GM18858 (cell line): ENCODE data around the gene NUP153.
A peak's percentile ranks its signal among the peaks of the same experiment; 100 is the strongest.
"Not testable (repeated sequence)": the region's sequence is repeated elsewhere in the genome, so short reads cannot be mapped to it uniquely, and the experiment has no call there.

Experiments used
- ATAC-seq: cut with Tn5 transposase; IDR thresholded peaks from one replicate; pipeline ENCODE4 v1.9.1; 2021; ENCODE audit not compliant: unreplicated experiment

Gene NUP153

DNA sequence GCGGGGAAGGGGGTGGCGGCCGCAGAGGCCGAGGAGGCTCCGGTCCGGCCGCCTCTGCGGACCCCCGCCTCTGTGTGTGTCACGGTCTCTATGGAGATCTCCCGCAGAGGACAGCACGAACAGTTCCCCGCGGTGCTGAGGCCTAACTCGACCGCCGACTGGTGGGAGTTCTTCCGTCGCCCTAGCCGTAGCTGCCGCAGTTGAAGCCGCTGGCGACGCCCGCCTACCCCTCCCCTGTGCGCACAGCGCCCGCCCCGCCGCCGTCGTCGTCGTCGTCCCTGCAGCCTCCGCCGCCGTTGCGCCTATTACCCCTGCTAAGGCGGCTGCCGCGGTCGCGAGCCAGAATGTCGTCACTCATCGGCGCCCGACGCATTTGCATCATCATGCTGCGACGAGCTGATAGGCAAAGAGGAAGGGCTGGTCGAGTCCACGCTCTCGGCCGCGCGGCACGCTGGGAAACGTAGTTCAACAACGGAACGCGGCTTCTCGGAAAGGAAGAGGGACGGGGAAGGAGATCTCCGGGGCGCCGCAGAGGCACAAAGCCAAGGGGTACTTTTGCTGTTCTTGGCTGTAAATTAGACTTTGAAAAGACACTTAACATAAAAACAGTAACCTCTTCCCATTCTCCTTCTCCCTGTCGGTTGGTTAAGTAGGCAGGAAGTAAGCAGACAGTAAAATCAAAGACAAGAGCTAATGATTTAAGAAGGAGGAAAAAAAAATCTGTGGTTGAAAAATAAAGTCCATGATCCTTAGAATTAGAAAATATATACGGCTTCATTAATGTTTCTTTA lies at the start of gene NUP153:
NUP153 (minus strand) TSS at position 346 of the 791 bp plus-strand sequence. CDS start 538 bp downstream, outside the sequence.
- peak; percentile 55 for ATAC-seq

DNA sequence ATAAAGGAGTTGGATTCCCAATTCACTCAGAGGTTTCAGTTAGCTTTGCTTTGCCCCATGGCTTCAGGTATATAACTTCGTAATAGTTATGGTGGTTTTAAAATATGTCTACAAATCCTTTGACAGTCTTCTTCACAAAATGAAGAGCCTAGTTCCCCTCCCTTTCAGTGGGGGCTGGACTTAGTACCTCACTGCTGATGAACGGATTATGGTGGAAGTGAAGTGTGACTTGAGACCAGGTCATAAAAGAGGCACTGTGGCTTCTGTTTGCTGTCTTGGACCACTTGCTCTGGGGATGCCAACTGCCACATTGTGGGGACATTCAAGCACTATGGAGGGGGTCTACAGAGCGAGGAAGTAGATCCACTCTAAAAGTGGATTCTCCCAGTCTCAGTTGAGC lies 47.5 kb upstream of the NUP153 start:
- ATAC-seq: no peak

DNA sequence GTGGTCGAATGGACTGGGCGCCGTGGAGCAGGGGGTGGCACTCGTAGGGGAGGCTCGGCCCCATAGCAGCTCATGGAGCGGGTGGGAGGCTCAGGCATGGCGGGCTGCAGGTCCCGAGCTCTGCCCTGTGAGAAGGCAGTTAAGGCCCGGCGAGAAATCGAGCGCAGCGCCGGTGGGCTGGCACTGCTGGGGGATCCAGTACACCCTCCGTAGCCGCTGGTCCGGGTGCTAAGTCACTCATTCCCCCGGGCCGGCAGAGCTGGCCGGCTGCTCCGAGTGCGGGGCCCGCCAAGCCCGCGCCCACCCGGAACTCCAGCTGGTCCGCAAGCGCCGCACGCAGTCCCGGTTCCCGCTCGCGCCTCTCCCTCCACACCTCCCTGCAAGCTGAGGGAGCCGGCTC lies 38.6 kb upstream of the NUP153 start:
- not testable (repeated sequence) for ATAC-seq

DNA sequence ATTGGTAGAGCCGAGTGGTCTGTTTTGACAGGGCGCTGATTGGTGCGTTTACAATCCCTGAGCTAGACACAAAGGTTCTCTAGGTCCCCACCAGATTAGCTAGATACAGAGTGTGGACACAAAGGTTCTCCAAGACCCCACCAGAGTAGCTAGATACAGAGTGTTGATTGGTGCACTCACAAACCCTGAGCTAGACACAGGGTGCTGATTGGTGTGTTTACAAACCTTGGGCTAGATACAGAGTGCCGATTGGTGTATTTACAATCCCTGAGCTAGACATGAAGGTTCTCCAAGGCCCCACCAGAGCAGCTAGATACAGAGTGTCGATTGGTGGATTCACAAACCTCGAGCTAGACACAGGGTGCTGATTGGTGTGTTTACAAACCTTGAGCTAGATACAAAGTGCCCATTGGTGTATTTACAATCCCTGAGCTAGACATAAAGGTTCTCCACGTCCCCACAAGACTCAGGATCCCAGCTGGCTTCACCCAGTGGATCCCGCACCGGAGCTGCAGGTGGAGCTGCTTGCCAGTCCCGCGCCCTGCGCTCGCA lies 38.1 kb upstream of the NUP153 start:
- ATAC-seq: not testable (repeated sequence)

DNA sequence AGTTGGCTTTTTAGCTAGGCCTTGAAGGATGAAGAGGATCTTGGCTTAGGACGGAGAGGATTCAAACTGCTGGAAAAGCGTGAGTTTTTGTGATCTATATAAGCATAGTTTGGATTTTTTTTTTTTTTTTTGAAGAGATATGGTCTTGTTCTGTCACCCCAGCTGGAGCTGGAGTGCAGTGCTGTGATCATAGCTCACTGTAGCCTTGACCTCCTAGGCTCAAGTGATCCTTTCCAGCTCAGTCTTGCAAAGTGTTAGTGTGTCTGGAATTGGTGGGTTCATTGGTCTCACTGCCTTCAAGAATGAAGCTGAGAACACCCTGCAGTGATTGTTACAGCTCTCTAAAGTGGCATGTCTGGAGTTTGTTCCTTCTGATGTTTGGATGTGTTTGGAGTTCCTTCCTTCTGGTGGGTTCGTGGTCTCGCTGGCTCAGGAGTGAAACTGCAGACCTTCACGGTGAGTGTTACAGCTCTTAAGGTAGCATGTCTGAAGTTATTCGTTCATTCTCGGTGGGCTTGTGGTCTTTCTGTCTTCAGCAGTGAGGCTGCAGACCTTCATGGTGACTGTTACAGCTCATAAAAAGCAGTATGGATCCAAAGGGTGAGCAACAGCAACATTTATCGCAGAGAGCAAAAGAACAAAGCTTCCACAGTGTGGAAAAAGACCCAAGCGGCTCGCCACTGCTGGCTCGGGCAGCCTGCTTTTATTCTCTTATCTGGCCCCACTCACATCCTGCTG lies 37.5 kb upstream of the NUP153 start:
- ATAC-seq: no peak

DNA sequence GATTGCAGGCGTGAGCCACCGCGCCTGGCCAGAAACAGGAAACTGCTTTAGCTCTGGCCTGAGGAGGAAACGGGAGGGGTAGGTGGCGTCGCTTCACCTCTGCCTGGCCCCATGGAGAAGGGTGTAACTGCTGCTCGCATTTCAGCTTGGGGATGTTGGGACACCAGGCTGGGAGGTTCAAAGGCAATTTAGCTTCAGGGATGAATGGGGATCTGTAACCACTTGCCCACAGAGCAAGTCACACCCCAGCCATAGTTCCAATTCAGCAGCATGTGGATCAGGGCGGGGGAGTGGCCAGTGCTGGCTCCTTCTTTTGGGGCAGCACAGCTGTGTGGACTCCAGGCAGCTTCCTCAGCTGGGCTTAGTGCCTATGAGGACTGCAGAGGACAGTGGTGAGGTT lies 34.8 kb upstream of the NUP153 start:
- ATAC-seq: no peak

DNA sequence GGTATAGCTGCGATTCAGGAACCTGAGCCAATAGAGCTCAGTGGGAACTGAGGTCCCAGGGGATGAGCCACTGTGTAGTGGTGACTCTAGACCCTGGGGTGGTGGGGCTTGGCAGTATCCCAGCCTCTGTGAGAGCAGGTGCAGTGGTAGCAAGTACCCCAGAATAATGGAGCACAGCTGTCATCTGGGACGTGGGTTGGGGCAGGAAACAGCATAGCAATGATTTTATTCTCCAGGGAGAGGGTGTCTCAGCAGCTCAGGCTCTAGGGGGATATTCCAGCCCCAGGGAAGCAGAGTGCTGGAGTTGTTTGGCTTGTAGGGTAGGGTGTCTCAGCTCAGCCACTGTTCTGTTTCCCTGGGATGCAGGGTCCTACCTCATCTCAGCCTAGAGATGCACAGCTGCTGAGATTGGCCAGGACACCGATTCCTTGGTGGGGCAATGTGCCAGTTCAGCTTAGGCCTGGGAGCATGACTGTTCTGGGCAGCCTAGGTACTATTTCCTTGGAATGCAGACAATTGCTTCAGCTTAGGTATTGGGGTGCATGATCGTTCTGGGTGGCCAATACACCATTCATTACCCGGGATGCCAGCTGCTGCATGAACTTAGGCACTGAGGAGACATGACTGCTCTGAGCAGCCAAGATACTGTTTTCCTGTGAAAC lies 34.0 kb upstream of the NUP153 start:
- no peak for ATAC-seq

DNA sequence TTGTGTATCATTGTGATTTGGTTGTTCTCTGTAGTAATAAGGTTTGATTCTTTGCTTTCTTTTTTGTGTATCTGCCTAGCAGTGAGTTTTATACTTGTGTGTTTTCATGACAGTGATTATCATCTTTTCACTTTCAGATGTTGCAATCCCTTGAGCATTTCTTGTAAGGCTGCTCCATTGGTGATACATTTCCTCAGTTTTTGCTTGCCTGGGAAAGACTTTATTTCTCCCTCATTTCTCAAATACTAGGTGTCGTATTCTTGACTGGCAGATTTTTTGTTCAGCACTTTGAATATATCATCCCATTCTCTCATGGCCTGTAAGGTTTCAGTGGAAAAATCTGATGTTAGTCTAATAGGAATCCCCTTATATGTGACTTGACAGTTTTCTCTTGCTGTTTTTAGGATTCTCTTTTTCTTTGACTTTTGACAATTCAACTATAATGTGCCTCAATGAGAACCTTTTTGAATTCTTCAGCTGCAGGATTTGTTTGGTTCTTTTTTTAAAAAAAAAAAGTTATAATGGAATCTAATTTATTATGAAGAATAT lies 31.1 kb upstream of the NUP153 start:
- ATAC-seq: no peak

DNA sequence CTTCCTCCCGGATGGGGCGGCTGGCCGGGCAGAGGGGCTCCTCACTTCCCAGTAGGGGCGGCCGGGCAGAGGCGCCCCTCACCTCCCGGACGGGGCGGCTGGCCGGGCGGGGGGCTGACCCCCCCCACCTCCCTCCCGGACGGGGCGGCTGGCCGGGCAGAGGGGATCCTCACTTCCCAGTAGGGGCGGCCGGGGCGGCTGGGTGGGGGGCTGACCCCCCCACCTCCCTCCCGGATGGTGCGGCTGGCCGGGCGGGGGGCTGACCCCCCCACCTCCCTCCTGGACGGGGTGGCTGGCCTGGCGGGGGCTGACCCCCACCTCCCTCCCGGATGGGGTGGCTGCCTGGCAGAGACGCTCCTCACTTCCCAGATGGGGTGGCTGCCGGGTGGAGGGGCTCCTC lies 28.6 kb upstream of the NUP153 start:
- not testable (repeated sequence) for ATAC-seq

DNA sequence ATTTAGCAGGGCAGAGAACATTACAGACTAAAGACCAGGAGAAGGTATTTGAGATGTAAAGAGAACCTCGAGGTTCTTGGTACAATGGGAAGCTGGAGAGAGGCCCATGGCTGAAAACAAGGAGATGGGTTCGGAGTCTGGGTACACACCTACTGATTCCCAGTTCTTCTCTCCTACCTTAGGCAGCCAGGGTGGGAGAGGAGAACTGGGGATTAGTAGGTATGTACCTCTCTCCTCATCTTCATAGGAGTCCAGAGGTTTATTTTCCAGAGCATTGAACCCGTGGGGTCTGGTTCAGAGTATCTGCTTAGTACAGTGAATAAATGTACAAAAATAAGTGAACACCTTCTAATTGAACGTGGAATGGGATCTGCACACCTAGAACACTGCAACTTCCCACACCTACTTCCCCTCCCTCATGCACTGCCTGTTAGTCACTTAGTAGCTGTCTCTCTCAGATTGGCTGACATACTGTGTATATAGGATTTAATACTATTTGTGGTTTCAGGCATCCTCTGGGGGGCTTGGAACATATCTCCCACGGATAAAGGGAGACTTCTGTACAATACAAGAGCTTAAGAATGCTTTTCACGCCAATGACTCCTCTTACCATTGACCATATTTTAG lies 23.5 kb upstream of the NUP153 start:
- ATAC-seq: no peak

DNA sequence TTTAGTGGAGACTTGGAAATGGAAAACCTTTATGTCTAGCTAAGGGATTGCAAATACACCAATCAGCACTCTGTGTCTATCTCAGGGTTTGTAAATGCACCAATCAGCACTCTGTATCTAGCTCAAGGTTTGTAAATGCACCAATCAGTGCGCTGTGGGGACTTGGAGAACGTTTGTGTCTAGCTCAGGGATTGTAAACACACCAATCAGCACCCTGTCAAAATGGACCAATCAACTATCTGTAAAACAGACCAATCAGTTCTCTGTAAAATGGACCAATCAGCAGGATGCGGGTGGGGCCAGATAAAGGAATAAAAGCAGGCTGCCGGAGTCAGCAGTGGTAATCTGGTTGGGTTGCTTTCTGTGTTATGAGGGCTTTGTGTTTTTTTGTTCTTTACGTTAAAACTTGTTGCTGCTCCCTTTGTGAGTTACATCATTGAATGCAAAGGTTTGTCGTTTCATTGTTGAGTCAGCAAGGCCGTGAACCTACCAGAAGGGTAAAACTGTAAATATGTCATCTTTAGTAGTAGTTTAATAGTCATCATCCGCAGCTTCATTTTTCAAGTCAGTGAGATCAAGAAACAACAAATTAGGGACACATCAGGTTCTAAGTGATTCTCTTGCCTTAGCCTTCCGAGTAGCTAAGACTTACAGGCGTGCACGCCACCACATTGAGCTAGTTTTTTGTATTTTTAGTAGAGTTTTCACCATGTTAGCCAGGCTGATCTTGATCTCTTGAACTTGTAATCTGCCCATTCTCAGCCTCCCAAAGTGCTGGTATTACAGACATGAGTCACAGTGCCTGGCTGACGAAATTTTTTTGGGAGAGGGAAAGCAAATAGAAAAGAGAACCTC lies 22.7 kb upstream of the NUP153 start:
- ATAC-seq: no peak

DNA sequence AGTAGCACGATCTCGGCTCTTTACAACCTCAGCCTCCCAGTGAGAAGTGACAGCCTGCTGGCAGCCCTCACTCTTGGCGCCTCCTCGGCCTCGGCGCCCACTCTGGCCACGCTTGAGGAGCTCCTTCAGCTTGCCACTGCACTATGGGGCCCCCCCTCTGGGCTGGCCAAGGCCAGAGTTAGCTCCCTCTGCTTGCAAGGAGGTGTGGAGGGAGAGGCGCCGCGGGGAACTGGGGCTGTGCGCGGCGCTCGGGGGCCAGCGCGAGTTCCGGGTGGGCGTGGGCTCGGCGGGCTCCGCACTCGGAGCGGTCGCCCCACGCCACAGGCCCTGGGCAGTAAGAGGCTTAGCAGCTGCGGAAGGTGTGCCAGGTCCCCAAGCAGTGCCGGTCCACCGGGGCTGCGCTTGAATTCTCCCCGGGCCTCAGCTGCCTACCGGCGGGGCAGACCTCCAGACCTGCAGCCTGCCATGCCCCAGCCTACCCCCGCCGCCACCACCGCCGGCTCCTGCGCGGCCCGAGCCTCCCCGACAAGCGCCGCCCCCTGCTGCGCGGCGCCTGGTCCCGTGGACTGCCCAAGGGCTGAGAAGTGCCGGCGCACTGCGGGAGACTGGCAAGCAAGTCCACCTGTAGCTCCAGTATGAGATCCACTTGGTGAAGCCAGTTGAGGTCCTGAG lies 22.0 kb upstream of the NUP153 start:
- no peak for ATAC-seq

DNA sequence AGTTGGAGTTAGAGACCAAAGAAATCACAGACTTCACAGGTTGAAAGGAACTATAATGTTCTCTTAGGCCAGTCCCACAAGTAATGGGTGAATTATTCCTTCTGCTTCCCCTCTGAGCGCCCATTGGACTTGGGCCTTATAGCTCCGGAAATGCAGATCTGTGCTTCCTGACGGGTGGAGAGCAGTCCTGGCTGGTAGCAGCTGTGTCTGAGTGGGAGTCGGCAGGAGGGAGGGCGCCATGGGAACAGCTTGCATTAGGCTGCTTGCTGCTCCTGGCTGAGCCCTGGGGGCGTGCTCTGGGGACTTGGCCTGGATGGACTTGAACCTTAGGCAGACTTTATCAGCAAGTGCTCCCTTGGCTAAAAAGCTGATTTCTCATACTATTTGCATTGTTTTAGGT lies 18.4 kb upstream of the NUP153 start:
- no peak for ATAC-seq

DNA sequence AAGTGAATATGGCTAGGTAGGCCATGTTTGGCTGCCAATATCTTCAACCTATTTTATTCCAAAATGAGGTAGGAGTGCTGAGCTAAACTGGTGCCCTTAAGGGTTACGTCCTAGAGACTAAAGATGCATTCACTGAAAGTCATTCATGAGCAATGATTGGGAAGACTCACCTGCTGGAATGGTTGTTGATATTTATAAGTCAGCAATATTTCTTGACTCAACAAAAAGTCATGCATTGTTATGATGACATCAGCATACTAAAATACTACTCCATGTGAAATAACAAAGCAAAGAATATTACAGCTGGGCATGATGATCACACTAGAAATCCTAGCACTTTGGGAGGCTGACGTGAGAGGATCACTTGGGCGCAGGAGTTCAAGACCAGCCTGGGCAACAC lies 17.6 kb upstream of the NUP153 start:
- no peak for ATAC-seq

DNA sequence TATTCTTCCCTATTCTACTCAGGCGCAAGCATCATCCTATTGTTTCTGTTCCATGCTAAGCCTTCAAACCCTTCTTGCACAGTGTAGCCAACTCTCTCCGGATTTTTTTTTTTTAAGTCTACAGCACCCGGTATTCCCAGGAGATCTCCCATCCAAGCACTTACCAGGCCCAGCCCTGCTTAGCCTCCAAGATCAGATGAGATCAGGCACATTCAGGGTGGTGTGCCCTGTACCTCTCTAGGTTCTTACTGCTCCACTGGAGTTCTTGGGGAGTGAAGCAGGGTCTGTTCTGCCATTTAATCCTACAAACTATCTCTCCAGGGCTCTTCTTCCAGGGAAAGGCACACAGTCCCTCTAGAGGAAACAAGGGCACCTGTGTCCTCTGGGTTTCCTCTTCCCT lies 14.9 kb upstream of the NUP153 start:
- ATAC-seq: no peak

DNA sequence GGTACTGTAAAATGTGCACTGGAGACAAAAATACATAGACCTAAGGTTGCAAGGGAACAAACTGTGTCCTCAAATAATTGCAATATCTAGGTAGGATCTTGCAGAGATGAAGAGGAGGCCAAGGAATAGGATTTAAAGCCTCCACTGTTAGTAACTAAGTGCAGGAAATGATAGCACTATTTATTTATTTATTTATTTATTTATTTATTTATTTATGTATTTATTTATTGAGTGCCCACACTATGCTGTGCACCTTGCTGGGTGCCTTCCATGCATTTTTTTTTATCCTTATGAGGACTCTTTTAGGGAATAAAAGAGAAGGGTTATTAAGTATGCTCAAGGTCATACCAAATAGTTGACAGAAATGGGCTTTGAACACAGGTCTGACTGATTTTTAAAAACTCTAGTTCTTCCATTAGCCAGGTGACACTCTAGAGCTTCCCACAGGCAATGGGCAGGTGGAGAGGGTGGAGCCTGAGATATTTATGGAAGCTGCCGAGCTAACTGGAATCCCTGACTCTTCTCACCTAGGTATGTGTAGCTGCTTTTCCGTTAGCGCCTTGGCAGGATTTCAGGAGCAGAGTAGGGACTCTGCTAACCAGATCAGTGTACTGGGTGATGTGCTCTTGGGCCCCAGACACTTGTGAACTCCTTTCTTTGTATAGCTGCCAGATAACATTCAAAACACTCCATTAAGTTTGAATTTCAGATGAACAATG lies 12.8 kb upstream of the NUP153 start:
- no peak for ATAC-seq

DNA sequence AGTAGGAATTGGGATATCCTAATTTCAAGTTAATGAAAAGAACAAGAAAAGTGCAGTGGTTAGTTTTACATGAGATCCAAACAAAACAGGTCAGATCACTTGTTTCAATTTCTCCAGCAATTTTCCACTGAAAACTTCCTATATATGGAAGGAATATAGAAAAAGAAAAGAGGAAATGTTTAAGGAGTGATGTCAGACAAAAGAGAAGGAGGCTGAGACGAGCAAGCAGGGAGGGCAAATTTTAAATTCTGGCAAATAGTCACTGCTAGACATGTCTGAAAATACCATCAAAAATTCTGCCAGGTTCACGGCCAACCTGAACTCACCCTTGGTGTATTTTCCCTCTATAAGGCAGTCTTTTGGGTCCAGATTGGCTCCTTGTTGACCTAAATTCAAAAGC lies 9.5 kb upstream of the NUP153 start:
- no peak for ATAC-seq
